Gastroesophageal sphincter (tissue), 4 donors: Measurements from ENCODE around the gene SLC44A1. TPM values are rescaled to one million over a fixed set of nuclear protein-coding genes. Genes with fewer than 3 reads are reported as not detected.

Experiments
- ATAC-seq: fragments of 150-250 bp; one replicate; pipeline ENCODE4 v1.9.1; 2016; ENCODE audit warnings: mild to moderate bottlenecking, moderate library complexity
- H3K27ac ChIP-seq, 4 donors: fragments of 200-600 bp; sonication (generic) in 3 of 4; 1 replicate in 3 of 4; 2 replicates in 1 of 4; pipeline ENCODE4 v1.5.1; 2016 to 2019
- H3K27me3 ChIP-seq: fragments of 200-600 bp; sonication (generic); one replicate; pipeline ENCODE4 v1.5.1; 2019
- H3K36me3 ChIP-seq, 2 donors: fragments of 200-600 bp; sonication (generic); one replicate each; pipeline ENCODE4 v1.5.1; 2019; ENCODE audit warnings: control low read depth in 1 of 2
- H3K4me1 ChIP-seq, 3 donors: fragments of 200-600 bp; sonication (generic); 1 replicate in 2 of 3; 2 replicates in 1 of 3; pipeline ENCODE4 v1.5.1; 2016 to 2019; ENCODE audit warnings: control low read depth in 2 of 3
- H3K4me3 ChIP-seq, 2 donors: fragments of 200-600 bp; sonication (generic); one replicate each; pipeline ENCODE4 v1.5.1; 2019; ENCODE audit warnings: mild to moderate bottlenecking in 1 of 2, moderate library complexity in 1 of 2
- H3K9me3 ChIP-seq, 3 donors: fragments of 200-600 bp; sonication (generic); one replicate each; pipeline ENCODE4 v1.5.1; 2017 to 2019; ENCODE audit warnings: control low read depth in 2 of 3
- EP300 ChIP-seq: sonication (generic); formaldehyde crosslinking; IDR thresholded peaks from one replicate; pipeline ENCODE4 v1.6.1; 2017; ENCODE audit warnings: antibody characterized with exemption, mild to moderate bottlenecking
- POLR2A ChIP-seq, 2 donors: fragments of 450-650 bp; IDR thresholded peaks; one replicate each; pipeline ENCODE4 v1.6.1; 2017; ENCODE audit warnings: antibody characterized with exemption in 2 of 2, mild to moderate bottlenecking in 2 of 2, moderate library complexity in 1 of 2
- POLR2AphosphoS5 ChIP-seq: sonication (generic); formaldehyde crosslinking; IDR thresholded peaks from one replicate; pipeline ENCODE4 v1.6.1; 2017; ENCODE audit warnings: antibody characterized with exemption
- WGBS, 2 donors: methylation state at CpG; one replicate each; pipeline ENCODE4 v1.1.5; 2018; ENCODE audit warnings: low coverage in 1 of 2; 5-methylcytosine and 5-hydroxymethylcytosine counted together
- total RNA-seq, 4 donors: library from RNA; depleted of rRNA; stranded (reverse); fragments of >200 nt; gene quantifications; one replicate each; pipeline ENCODE4 v1.1.0, GENCODE V29; 2016
- TF ChIP-seq, protein P1 (sequence below), 4 experiments: fragments of 200-600 bp in 2 of 4; fragments of 450-650 bp in 2 of 4; sonication (generic) in 1 of 4; IDR thresholded peaks; one replicate each; pipeline ENCODE4 v1.5.1; 2017 to 2019; ENCODE audit warnings: antibody characterized with exemption in 4 of 4, mild to moderate bottlenecking in 2 of 4, moderate library complexity in 2 of 4

SLC44A1 gene
- total RNA-seq, 4 donors from 2014 or later, result 27.9 to 49.1 (median 30.6) TPM

DNA sequence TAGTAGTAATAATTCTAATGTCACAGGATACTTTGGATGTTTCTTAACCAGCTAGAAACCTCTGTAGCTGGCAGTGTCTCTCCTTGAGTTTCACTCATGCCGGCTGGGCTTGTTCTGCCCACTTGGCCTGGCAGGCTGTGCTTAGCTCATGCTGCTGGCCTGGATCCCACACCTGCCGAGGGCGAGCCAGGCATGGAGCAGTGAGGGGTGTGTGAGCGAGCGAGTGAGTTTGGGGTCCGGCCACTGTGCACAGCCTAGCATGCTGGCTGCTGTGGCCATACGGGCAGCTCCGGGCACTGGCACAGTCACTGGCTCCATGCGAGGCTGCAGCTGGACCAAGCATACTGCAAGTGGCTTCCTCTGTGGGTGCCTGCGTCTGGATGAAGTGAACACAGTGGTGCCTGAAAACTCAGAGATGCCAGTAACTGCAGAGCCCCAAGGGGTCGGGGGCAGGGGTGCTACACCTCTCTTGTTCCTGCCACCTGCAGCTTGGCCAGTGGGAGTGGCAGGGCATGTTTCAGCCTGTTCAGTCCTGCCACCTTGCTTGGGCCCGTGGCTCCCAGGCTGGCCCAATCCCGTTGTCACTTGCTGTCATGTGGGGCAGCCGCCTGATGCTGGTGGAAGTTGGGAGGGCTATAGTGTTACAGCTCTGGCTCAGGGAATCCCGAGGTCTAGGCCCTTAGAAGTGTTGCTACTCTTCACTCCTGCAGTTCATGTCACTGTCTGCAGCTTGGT, 213.3 kb downstream of the SLC44A1 start:
- no peak for ATAC-seq
- WGBS, 2 donors, result 56 to 77% methylated on average over 4 to 6 of the region's 15 CpGs
- no peak overlapping the region for H3K27ac ChIP-seq
- H3K27me3 ChIP-seq, result no peaks in the 10 kb centered on the region
- H3K4me3 ChIP-seq, result no peak overlapping the region
- H3K36me3 ChIP-seq, result no peaks in the 10 kb centered on the region
- peaks cover 0 to 29% (median 0%) of the 10 kb centered on the region in 3 donors for H3K4me1 ChIP-seq
- H3K9me3 ChIP-seq, result no peaks in the 10 kb centered on the region
- TF ChIP-seq, protein P1, sequence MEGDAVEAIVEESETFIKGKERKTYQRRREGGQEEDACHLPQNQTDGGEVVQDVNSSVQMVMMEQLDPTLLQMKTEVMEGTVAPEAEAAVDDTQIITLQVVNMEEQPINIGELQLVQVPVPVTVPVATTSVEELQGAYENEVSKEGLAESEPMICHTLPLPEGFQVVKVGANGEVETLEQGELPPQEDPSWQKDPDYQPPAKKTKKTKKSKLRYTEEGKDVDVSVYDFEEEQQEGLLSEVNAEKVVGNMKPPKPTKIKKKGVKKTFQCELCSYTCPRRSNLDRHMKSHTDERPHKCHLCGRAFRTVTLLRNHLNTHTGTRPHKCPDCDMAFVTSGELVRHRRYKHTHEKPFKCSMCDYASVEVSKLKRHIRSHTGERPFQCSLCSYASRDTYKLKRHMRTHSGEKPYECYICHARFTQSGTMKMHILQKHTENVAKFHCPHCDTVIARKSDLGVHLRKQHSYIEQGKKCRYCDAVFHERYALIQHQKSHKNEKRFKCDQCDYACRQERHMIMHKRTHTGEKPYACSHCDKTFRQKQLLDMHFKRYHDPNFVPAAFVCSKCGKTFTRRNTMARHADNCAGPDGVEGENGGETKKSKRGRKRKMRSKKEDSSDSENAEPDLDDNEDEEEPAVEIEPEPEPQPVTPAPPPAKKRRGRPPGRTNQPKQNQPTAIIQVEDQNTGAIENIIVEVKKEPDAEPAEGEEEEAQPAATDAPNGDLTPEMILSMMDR (IDR thresholded peaks at IDR 0.05), result no peak

DNA sequence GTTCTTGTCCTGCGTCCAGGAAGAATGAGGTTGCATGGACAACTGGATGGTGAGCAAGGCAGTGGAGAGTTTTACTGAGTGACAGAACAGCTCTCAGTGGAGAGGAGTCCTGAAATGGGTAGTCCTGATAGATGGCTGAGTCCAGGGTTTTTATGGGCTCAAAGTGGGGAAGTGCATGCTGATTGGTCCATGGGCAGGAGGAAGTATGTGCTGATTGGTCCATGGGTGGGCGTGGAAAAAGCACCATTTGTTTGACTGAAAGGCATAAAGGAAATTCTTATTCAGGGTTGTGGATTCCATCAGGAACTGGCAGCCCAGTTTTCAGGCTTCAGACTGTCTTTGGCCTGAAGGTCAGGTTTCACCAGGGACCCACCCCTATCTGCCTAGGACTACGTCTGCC, 214.0 kb downstream of the SLC44A1 start:
- peaks cover 0 to 29% (median 0%) of the 10 kb centered on the region in 3 donors for H3K4me1 ChIP-seq
- TF ChIP-seq, protein P1 (IDR thresholded peaks at IDR 0.05), result no peak
- no peak for TF ChIP-seq POLR2A (IDR thresholded peaks at IDR 0.05)
- TF ChIP-seq POLR2AphosphoS5, result no peak
- TF ChIP-seq EP300, result no peak
- H3K27me3 ChIP-seq, result no peaks in the 10 kb centered on the region
- ATAC-seq, result no peak
- H3K27ac ChIP-seq, result no peak overlapping the region
- 89% methylated on average over 1 of the region's 3 CpGs; no CpG with 5 or more reads in 1 of the 2 donors for WGBS, 2 donors
- no peak overlapping the region for H3K4me3 ChIP-seq
- no peaks in the 10 kb centered on the region for H3K9me3 ChIP-seq
- no peaks in the 10 kb centered on the region for H3K36me3 ChIP-seq

DNA sequence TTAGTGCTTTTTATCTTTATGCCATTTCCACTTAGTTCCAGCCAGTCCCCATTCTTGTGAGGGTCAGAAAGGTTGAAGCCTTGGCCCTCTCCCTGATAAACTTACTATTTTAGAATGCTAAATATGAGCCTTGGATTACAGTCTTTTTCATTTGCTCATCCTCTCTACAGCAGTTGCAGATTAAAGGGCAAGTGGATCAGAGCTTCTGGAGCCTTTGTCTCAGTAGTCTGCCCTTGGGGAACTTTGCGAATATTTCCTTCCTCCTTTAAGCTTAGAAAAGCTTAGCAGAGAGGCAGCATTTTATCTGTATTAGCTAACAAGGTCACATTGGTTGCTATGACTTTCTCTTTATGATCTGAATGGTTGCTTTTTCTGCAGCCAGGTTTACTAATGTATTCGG, 214.9 kb downstream of the SLC44A1 start:
- Histone ChIP-seq H3K4me3 (no peak overlapping the region), H3K27ac (no peak overlapping the region), H3K4me1 (peaks cover 0 to 29% (median 0%) of the 10 kb centered on the region in 3 donors), H3K27me3 (no peaks in the 10 kb centered on the region), H3K36me3 (no peaks in the 10 kb centered on the region), H3K9me3 (no peaks in the 10 kb centered on the region)
- WGBS, 2 donors, result 65 to 83% methylated on average over 2 of the region's 2 CpGs
- no peak for ATAC-seq
- TF ChIP-seq, protein P1 (IDR thresholded peaks at IDR 0.05), result no peak

DNA sequence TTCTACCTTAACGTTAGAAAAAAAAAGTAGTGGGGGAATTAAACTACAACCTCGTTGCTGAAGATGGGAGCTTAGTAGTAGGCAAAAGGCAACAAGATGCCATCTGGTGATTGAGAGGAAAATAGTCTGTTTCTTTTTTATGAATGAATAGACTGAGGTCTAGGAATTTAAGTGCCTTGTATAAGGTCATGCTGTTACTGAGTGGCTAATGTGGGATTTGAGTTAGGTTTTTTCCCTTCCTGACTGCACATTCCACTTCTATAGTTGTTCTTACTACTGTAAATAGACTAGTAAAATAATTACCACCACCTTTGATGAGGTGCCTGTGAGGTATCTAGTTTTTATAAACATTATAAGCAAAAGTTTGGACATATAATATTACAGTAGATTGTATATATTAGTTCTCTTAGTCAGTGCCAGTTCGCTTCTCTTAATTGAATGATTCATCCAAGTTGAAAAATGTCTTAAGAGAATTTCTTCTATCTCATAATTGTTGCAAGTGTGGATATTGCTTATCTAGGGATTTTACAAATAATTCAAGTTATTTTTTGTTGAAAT, 222.5 kb downstream of the SLC44A1 start:
- TF ChIP-seq EP300 (no peak), POLR2AphosphoS5 (no peak), POLR2A (IDR thresholded peaks at IDR 0.05) (no peak)
- TF ChIP-seq, protein P1 (IDR thresholded peaks at IDR 0.05), result no peak
- peaks cover 0 to 7% (median 0%) of the 10 kb centered on the region in 3 donors for H3K4me1 ChIP-seq
- no peaks in the 10 kb centered on the region for H3K9me3 ChIP-seq
- H3K4me3 ChIP-seq, result no peak overlapping the region
- no peak for ATAC-seq
- H3K27ac ChIP-seq, result no peak overlapping the region
- no peaks in the 10 kb centered on the region for H3K27me3 ChIP-seq
- 26 to 65% methylated on average over 3 of the region's 3 CpGs for WGBS, 2 donors
- H3K36me3 ChIP-seq, result peaks cover 0 to 38% of the 10 kb centered on the region in 2 donors

DNA sequence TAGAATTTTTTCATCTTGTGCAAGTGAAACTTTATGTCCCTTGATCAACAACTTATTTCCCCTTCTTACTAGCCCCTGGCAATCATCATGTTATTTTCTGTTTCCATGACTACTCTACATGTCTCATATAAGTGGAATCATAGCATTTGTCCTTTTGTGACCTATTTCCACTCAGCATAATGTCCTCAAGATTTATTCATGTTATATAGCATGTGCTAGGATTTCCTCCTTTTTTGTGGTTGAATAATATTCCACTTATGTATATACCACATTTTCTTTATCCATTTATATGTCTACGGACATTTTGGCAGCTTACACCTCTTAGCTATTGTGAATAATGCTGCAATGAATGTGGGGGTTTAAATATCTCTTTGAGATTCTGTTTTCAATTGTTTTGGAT, 224.4 kb downstream of the SLC44A1 start:
- Histone ChIP-seq H3K4me1 (peaks cover 0 to 7% (median 0%) of the 10 kb centered on the region in 3 donors), H3K9me3 (no peaks in the 10 kb centered on the region), H3K4me3 (no peak overlapping the region), H3K27me3 (no peaks in the 10 kb centered on the region), H3K36me3 (peaks cover 0 to 38% of the 10 kb centered on the region in 2 donors), H3K27ac (no peak overlapping the region)
- TF ChIP-seq EP300 (no peak), POLR2A (IDR thresholded peaks at IDR 0.05) (no peak), POLR2AphosphoS5 (no peak)
- TF ChIP-seq, protein P1 (IDR thresholded peaks at IDR 0.05), result no peak
- ATAC-seq, result no peak
- WGBS, 2 donors, result 100% methylated on average over 1 of the region's 1 CpG
